ENCODE results near the gene CENPO. TPM values are rescaled to one million over a fixed set of nuclear protein-coding genes. Genes with fewer than 3 reads are reported as not detected.

Gene CENPO
- total and polyA plus RNA-seq, 2 of the 4 experiments (the other 2 are of a cell fraction), result 20.1 to 27.2 TPM

- Histone ChIP-seq H2AK5ac (ENCODE audit: low read depth, low read length) (no peak overlapping the region), H2BK5ac (ENCODE audit: low read depth, low read length, poor library complexity, severe bottlenecking) (no peak overlapping the region), H3K56ac (ENCODE audit: extremely low read depth, insufficient read depth, low read length) (no peak overlapping the region), H2BK15ac (ENCODE audit: low read depth, low read length) (no peak overlapping the region), H3K9me3 (ENCODE audit: control insufficient read depth, insufficient read depth, low read length) (no peaks in the 10 kb centered on the region), H3K4me2 (ENCODE audit: low read depth, low read length) (no peak overlapping the region), H2BK120ac (ENCODE audit: low read depth, low read length) (no peak overlapping the region), H3K9ac (ENCODE audit: low read depth, low read length) (no peak overlapping the region), H3K79me1 (ENCODE audit: low read depth in 1 of 2, low read length in 2 of 2) (no peaks in the 10 kb centered on the region), H3K4me1 (ENCODE audit: control insufficient read depth, insufficient read depth, low read length) (peaks cover under 1% of the 10 kb centered on the region; the same call in 1 of the 2 replicates), H4K5ac (ENCODE audit: low read depth, low read length) (no peak overlapping the region), H4K8ac (ENCODE audit: low read depth in 2 of 2, low read length in 2 of 2) (no peak overlapping the region), H2AFZ (replicated peaks; ENCODE audit: low read length, poor library complexity) (no peak overlapping the region), H3K27ac (ENCODE audit: insufficient read depth, low read length) (no peak overlapping the region), H3K27me3 (ENCODE audit: control insufficient read depth, insufficient read depth, low read length) (no peaks in the 10 kb centered on the region), H3K4me3 (ENCODE audit: insufficient read depth, low read depth, low read length) (no peak overlapping the region), H2BK20ac (ENCODE audit: low read depth, low read length) (no peak overlapping the region), H3K14ac (replicated peaks; ENCODE audit: low read depth, low read length) (no peak overlapping the region), H4K20me1 (ENCODE audit: insufficient read depth, low read length) (no peaks in the 10 kb centered on the region), H3K18ac (ENCODE audit: low read depth, low read length) (no peak overlapping the region), H4K91ac (ENCODE audit: insufficient read depth, low read depth, low read length) (no peak overlapping the region), H3K23ac (ENCODE audit: low read depth, low read length) (no peak overlapping the region), H3K36me3 (ENCODE audit: control insufficient read depth, insufficient read depth, low read length) (peaks cover 6% of the 10 kb centered on the region), H3K4ac (ENCODE audit: low read depth, low read length) (no peak overlapping the region), H3K9me1 (ENCODE audit: insufficient read depth, low read length) (peaks cover 3% of the 10 kb centered on the region; the same call in 1 of the 2 replicates), H2AK9ac (replicated peaks; ENCODE audit: low read depth, low read length, poor library complexity) (no peak overlapping the region)
- BruUV-seq (replicated peaks), result no TSS peak
- CTCF ChIA-PET, result no interaction called here
- in situ Hi-C loops (cut with MboI; ENCODE audit: low sequenced_read_pairs) (no loop called here), dilution Hi-C loops (cut with HindIII; ENCODE audit: low sequenced_read_pairs, unreplicated experiment) (no loop called here), intact Hi-C loops (cut with micrococcal nuclease) (no loop called here)
- no CpG with 5 or more reads among the region's 1 CpG for WGBS, 2 experiments (ENCODE audit: extremely low coverage in 2 of 2, insufficient read length in 1 of 2)
- TF ChIP-seq RCOR1 (IDR thresholded peaks at IDR 0.05; ENCODE audit: insufficient replicate concordance, low read length) (no peak), SMC3 (IDR thresholded peaks at IDR 0.05; ENCODE audit: low read depth, low read length) (no peak), CEBPB (IDR thresholded peaks at IDR 0.05; ENCODE audit: low read depth, low read length) (no peak), MAZ (IDR thresholded peaks at IDR 0.05; ENCODE audit: borderline replicate concordance, low read depth, low read length) (no peak), POLR2A (IDR thresholded peaks at IDR 0.05; ENCODE audit: low read depth, low read length) (no peak), CTCF (conservative IDR thresholded peaks at IDR 0.05; ENCODE audit: low read depth, low read length) (no peak), ELK1 (IDR thresholded peaks at IDR 0.05; ENCODE audit: borderline replicate concordance, low read depth, low read length) (no peak), RFX5 (IDR thresholded peaks at IDR 0.05; ENCODE audit: low read depth, low read length) (no peak), FOS (IDR thresholded peaks at IDR 0.05; ENCODE audit: low read depth, low read length) (no peak), CHD1 (IDR thresholded peaks at IDR 0.05; ENCODE audit: low read depth, low read length) (no peak), RAD21 (IDR thresholded peaks at IDR 0.05; ENCODE audit: low read length) (no peak), NFE2L2 (IDR thresholded peaks at IDR 0.05; ENCODE audit: low read depth, low read length) (no peak), MAFK (IDR thresholded peaks at IDR 0.05; ENCODE audit: low read depth, low read length) (no peak), MXI1 (IDR thresholded peaks at IDR 0.05; ENCODE audit: borderline replicate concordance, low read depth, low read length) (no peak), BHLHE40 (IDR thresholded peaks at IDR 0.05; ENCODE audit: low read depth, low read length) (no peak), USF2 (IDR thresholded peaks at IDR 0.05; ENCODE audit: low read depth, low read length) (no peak)
- POLR2A ChIA-PET (ENCODE audit: unreplicated experiment), result no interaction called here
- ATAC-seq (ENCODE audit: low read depth) (no peak), DNase-seq (no peak)
Measured at GRCh38 chr2:24756789-24757188, 36.4 kb upstream of the CENPO start.
